Endodermal cell (in vitro differentiated cells): Measurements from ENCODE around the gene RUVBL2. TPM values are rescaled to one million over a fixed set of nuclear protein-coding genes. Genes with fewer than 3 reads are reported as not detected.
A peak's percentile ranks its signal among the peaks of the same experiment; 100 is the strongest.

Source experiments
- DNase-seq: peaks from one replicate; pipeline ENCODE4 v3.0.0-alpha.2; 2017
- H3K27ac ChIP-seq: 2 replicates; pipeline ENCODE4 v1.5.1; 2013; ENCODE audit warnings: mild to moderate bottlenecking, low read depth, low read length, moderate library complexity
- H3K27me3 ChIP-seq: 2 replicates; pipeline ENCODE4 v1.6.1; 2013; ENCODE audit warnings: mild to moderate bottlenecking, low read length, moderate library complexity; ENCODE audit not compliant: insufficient read depth, control insufficient read depth, poor library complexity, severe bottlenecking
- H3K36me3 ChIP-seq: 2 replicates; pipeline ENCODE4 v1.7.0; 2013; ENCODE audit warnings: mild to moderate bottlenecking, low read length, moderate library complexity; ENCODE audit not compliant: control insufficient read depth, insufficient read depth
- H3K4me1 ChIP-seq: one replicate; pipeline ENCODE4 v1.7.0; 2013; ENCODE audit warnings: low read length; ENCODE audit not compliant: control insufficient read depth, insufficient read depth
- H3K4me3 ChIP-seq: 2 replicates; pipeline ENCODE4 v1.5.1; 2013; ENCODE audit warnings: mild to moderate bottlenecking, low read length, moderate library complexity
- H3K9ac ChIP-seq: 2 replicates; pipeline ENCODE4 v1.6.1; 2013; ENCODE audit warnings: mild to moderate bottlenecking, low read length, moderate library complexity; ENCODE audit not compliant: poor library complexity, severe bottlenecking; ENCODE audit errors: extremely low read depth
- H3K9me3 ChIP-seq: 2 replicates; pipeline ENCODE4 v1.6.1; 2013; ENCODE audit warnings: mild to moderate bottlenecking, low read length, moderate library complexity; ENCODE audit not compliant: control insufficient read depth
- H3K27ac Mint-ChIP-seq: 2 replicates; pipeline ENCODE4 v1.8.0; 2020; ENCODE audit warnings: mixed read lengths
- H3K27me3 Mint-ChIP-seq: 2 replicates; pipeline ENCODE4 v1.8.0; 2021; ENCODE audit warnings: mild to moderate bottlenecking, mixed read lengths; ENCODE audit not compliant: insufficient read depth
- H3K36me3 Mint-ChIP-seq: 2 replicates; pipeline ENCODE4 v1.8.0; 2020; ENCODE audit warnings: low read depth, mixed read lengths
- H3K4me1 Mint-ChIP-seq: 2 replicates; pipeline ENCODE4 v1.8.0; 2020; ENCODE audit warnings: mixed read lengths
- H3K4me3 Mint-ChIP-seq: 2 replicates; pipeline ENCODE4 v1.8.0; 2020; ENCODE audit warnings: mild to moderate bottlenecking, moderate library complexity, mixed read lengths
- H3K9me3 Mint-ChIP-seq: 2 replicates; pipeline ENCODE4 v1.8.0; 2020; ENCODE audit warnings: mild to moderate bottlenecking, mixed read lengths
- CTCF ChIP-seq: fragments of 200-600 bp; sonication (generic); conservative IDR thresholded peaks from 2 replicates; pipeline ENCODE4 v1.5.0; 2021; ENCODE audit warnings: antibody characterized with exemption, mild to moderate bottlenecking
- WGBS, 2 experiments: methylation state at CpG; one replicate each; pipeline versions ENCODE4 v1.1.5 to v1.1.7; 2013; ENCODE audit warnings: missing lambda C conversion rate in 2 of 2, mixed read lengths in 1 of 2; ENCODE audit not compliant: insufficient coverage in 1 of 2, insufficient read length in 1 of 2; 5-methylcytosine and 5-hydroxymethylcytosine counted together
- total RNA-seq, 2 donors: library from RNA; stranded (reverse); fragmentation: NEBNext Ultra II Directional in 1 of 2; extraction: Animal tissue kit (Norgen Biotek cat#: 25700) in 1 of 2; gene quantifications; 2 replicates in 1 of 2; 3 replicates in 1 of 2; pipeline ENCODE4 v1.2.1, GENCODE V29; 2021

RUVBL2 gene
- total RNA-seq, 2 donors from 2014 or later: 101 to 112 TPM

- Histone ChIP-seq H3K4me3 (peak overlapping the region; percentile 100), H3K36me3 (peaks cover 14% of the 10 kb centered on the region), H3K27ac (no peak overlapping the region), H3K4me1 (peaks cover 4% of the 10 kb centered on the region), H3K9ac (peak overlapping the region; percentile 83), H3K27me3 (no peaks in the 10 kb centered on the region), H3K9me3 (no peaks in the 10 kb centered on the region)
- Mint-ChIP-seq H3K4me1 (peaks cover 23% of the 10 kb centered on the region), H3K27me3 (no peaks in the 10 kb centered on the region), H3K9me3 (no peaks in the 10 kb centered on the region), H3K4me3 (peak overlapping the region; percentile 97), H3K27ac (peak overlapping the region; percentile 96), H3K36me3 (peaks cover 32% of the 10 kb centered on the region)
- TF ChIP-seq CTCF: no peak
- 34 to 42% methylated on average over 4 to 8 of the region's 8 CpGs for WGBS, 2 experiments
- DNase-seq: peak; percentile 80
Observed at GRCh38 chr19:48991873-48992580, 1.7 kb upstream of the RUVBL2 start.

GRCh38 chr19:48992581-48993174, 1.0 kb upstream of the RUVBL2 start:
- H3K27ac ChIP-seq: peak overlapping the region; percentile 34
- DNase-seq: no peak
- no peaks in the 10 kb centered on the region for H3K27me3 Mint-ChIP-seq
- H3K36me3 ChIP-seq: peaks cover 9% of the 10 kb centered on the region
- no peaks in the 10 kb centered on the region for H3K27me3 ChIP-seq
- peaks cover 4% of the 10 kb centered on the region for H3K4me1 ChIP-seq
- peak overlapping the region; percentile 96 for H3K27ac Mint-ChIP-seq
- peak overlapping the region; percentile 83 for H3K9ac ChIP-seq
- no peaks in the 10 kb centered on the region for H3K9me3 Mint-ChIP-seq
- peaks cover 23% of the 10 kb centered on the region for H3K4me1 Mint-ChIP-seq
- TF ChIP-seq CTCF: no peak
- peak overlapping the region; percentile 97 for H3K4me3 Mint-ChIP-seq
- WGBS, 2 experiments: 0 to 1% methylated on average over 7 to 20 of the region's 20 CpGs
- H3K9me3 ChIP-seq: no peaks in the 10 kb centered on the region
- peak overlapping the region; percentile 100 for H3K4me3 ChIP-seq
- H3K36me3 Mint-ChIP-seq: peaks cover 30% of the 10 kb centered on the region

- H3K27ac ChIP-seq: no peak overlapping the region
Observed at GRCh38 chr19:48994035-48994386, 324 bp downstream of the RUVBL2 start.

More at GRCh38 chr19:48994035-48994386, 324 bp downstream of the RUVBL2 start:
- Histone ChIP-seq H3K27me3 (no peaks in the 10 kb centered on the region), H3K9me3 (no peaks in the 10 kb centered on the region), H3K4me3 (peak overlapping the region; percentile 100), H3K4me1 (peaks cover 4% of the 10 kb centered on the region), H3K36me3 (no peaks in the 10 kb centered on the region), H3K9ac (peak overlapping the region; percentile 80)
- H3K27ac Mint-ChIP-seq: peak overlapping the region; percentile 99
- H3K4me1 Mint-ChIP-seq: peaks cover 23% of the 10 kb centered on the region
- DNase-seq: no peak
- peaks cover 20% of the 10 kb centered on the region for H3K36me3 Mint-ChIP-seq
- TF ChIP-seq CTCF: no peak
- peak overlapping the region; percentile 97 for H3K4me3 Mint-ChIP-seq
- WGBS, 2 experiments: 0 to 2% methylated on average over 1 to 13 of the region's 13 CpGs
- no peaks in the 10 kb centered on the region for H3K9me3 Mint-ChIP-seq
- no peaks in the 10 kb centered on the region for H3K27me3 Mint-ChIP-seq
